GM21528 (cell line): ENCODE results near the gene TTC12.
A peak's percentile ranks its signal among the peaks of the same experiment; 100 is the strongest.

Source experiments
- ATAC-seq: cut with Tn5 transposase; IDR thresholded peaks from one replicate; pipeline ENCODE4 v1.9.1; 2021; ENCODE audit warnings: mild to moderate bottlenecking, moderate library complexity; ENCODE audit not compliant: unreplicated experiment, low FRiP score

Gene TTC12, protein sequence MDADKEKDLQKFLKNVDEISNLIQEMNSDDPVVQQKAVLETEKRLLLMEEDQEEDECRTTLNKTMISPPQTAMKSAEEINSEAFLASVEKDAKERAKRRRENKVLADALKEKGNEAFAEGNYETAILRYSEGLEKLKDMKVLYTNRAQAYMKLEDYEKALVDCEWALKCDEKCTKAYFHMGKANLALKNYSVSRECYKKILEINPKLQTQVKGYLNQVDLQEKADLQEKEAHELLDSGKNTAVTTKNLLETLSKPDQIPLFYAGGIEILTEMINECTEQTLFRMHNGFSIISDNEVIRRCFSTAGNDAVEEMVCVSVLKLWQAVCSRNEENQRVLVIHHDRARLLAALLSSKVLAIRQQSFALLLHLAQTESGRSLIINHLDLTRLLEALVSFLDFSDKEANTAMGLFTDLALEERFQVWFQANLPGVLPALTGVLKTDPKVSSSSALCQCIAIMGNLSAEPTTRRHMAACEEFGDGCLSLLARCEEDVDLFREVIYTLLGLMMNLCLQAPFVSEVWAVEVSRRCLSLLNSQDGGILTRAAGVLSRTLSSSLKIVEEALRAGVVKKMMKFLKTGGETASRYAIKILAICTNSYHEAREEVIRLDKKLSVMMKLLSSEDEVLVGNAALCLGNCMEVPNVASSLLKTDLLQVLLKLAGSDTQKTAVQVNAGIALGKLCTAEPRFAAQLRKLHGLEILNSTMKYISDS

DNA sequence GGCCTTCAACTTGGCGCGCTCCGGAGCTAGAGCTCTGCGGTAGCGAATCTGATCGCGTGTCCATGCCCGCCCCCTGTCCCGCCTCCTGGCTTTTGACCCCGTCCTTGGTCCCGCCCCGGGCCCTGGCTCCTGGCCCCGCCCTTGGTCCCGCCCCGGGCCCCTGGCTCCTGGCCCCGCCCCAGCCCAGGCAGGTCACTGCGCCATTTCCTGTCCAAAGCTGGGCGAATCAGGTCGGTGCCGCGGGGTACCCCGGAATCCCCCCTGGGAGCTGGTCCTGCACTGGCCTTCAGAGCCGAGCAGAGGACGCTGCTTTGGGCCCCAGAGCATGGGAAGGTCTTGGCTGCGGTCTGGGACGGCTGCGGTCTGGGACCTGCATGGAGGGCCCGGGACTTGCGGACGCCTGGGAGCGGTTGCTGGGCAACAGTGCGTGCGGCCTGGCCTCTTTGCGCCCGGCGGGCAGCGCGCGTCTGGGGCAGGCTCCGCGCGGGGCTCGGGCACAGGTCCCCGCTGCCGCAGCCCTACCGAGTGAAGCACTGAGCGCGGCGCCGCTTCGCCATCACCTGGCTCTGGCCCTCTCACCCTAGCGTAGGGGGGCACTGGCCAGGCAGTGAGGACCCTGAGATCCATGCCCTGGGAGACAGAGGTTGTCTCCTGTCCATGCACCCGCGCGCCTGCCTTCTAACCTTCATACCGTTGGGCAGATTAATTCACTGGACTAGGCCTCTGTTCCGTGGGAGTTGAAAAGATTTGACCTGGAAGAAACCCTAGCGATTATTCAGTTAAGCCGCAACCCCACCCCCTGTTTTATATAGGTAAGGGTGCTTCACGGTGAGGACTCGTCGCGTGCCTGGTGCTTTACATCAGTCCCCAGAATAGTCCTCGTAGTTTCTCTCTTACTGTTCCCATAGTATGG, at the start of gene TTC12:
Gene TTC12, plus strand, starts transcription at position 195 of the 913 bp plus-strand sequence. CDS start 1,675 bp downstream, outside the sequence.
- peak; percentile 99 for ATAC-seq

- no peak for ATAC-seq
Observed at GRCh38 chr11:113265362-113265761, 49.0 kb upstream of the TTC12 start.

- ATAC-seq: no peak
Observed at GRCh38 chr11:113267493-113267892, 46.9 kb upstream of the TTC12 start.

DNA sequence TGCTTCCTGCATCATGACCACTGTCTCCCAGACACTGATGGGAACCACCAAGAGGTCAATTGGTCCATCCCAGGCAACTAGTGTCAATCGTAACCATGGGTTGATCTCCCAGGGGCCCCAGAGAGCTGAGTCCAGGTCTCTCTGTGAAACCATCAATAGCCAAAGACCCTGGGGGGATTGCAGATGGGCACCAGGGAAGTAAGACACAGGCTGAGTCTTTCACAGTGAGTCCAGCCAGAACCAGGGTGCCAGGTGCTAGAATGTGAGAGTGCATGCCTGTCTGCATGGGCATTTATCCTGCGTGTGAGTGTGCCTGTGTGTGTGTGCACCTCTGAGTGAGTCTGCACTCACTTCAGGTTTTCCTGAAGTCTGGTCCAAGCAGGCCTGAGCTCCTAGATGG, 45.3 kb upstream of the TTC12 start:
- ATAC-seq: no peak

GRCh38 chr11:113269636-113270035, 44.7 kb upstream of the TTC12 start:
- ATAC-seq: no peak

GRCh38 chr11:113270080-113270479, 44.3 kb upstream of the TTC12 start:
- ATAC-seq: no peak

DNA sequence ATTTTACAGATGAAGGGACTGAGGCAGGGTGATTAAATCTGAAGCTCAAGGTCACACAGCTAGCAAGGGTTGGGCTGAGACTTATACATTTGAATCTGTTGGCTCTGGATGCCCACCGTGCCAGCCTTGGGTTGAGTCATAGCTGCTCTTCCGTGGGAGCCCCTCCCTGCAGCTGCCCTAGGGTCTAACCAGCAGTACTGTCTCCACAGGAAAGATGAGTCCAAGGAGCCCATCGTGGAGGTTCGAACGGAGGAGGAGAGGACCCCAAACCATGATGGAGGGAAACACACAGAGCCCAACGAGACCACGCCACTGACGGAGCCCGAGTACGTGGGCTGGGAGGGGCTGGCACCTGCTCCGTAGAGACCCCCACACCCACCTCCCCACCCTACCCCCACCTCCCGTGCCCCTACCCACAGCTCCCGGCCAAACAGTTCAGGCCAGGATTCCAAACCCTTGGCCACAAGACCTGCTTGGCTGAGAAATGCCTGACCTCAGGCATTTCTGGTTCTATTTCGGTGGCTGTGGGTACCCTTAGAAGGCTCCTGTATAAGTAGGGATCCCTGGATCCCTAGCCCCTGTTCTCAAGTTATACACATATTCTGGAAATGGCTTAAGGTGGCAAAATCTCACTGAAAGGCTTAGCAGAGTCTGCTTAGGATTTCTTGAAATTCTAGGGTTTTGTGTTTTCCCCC, 42.7 kb upstream of the TTC12 start:
- ATAC-seq: no peak

DNA sequence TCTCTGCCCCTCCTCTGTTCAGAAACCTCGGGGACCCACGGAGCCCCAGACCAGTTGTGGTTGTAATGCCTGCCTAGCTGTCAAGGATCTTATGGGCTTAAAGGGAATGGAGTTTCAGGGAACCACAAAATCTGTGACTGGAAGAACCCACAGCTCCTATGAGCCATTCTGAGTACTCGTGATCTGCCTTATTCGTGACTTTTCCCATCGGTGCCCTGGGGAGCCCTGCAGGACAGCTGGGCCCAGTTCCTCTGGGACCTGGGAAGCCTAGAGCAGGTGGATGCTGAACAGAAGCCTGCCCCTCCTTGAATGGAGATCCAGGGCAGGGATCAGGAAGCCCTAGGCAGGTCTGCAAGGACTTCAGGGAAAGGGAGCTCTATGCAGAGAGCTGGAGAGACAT, 42.1 kb upstream of the TTC12 start:
- no peak for ATAC-seq

GRCh38 chr11:113272927-113273615, 41.3 kb upstream of the TTC12 start:
- no peak for ATAC-seq

DNA sequence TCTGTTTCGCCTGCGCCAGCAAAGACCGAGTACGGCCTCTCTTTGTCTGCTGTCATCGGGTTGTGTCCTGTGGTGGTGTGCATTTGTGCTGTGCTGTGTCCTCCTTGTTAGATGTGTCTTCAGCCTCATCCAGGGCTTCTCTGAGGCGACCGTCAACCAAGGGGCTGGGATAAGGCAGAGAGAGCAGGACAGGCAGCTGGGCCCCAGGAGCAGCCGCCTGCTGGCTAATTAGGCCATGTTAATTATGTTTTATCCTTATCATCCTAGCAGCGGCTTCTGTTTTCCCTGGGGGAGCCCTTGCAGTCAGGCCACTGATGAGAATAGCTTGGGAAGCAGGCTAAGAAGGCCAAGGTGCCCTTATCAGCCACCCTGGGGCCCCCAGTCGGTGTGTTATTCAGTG, 40.7 kb upstream of the TTC12 start:
- no peak for ATAC-seq

- ATAC-seq: no peak
Observed at GRCh38 chr11:113274713-113275582, 39.4 kb upstream of the TTC12 start.

DNA sequence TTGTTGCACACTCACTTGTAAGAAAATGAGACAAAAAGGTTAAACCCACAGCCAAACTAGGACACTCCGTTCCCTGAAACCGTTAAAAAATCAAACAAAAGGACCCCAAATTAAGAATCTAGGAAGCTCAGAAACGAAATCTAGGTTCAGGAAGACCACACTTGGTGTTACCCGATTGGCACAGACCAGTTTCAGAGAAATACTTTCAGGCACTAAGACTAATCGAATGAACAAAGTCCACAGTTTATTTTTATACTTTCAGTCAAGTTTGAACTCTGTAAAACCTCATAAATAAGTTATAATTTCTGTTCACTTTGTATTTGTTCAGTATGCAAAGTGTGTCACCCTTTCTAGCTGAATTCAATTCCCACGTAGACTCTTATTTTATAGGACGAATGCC, 38.8 kb upstream of the TTC12 start:
- ATAC-seq: no peak

DNA sequence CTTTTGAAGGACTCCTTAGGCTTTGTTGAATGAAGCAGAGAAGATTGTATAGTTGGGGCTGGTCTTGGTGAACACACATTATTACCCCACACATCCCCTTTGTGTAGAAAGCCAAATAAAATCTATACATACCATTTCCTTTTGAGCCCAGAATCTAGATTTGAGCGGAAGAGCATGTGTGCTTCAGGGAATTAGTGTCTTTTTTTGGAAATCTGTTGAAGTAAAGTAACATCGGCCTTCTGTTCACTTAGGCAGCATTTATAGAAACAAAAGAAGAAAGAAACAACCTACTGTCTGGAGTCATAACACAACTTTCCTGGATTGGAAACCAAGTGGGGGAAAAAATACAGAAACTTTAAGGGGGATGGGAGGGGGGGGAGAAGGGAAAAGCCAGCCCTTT, 37.9 kb upstream of the TTC12 start:
- no peak for ATAC-seq

DNA sequence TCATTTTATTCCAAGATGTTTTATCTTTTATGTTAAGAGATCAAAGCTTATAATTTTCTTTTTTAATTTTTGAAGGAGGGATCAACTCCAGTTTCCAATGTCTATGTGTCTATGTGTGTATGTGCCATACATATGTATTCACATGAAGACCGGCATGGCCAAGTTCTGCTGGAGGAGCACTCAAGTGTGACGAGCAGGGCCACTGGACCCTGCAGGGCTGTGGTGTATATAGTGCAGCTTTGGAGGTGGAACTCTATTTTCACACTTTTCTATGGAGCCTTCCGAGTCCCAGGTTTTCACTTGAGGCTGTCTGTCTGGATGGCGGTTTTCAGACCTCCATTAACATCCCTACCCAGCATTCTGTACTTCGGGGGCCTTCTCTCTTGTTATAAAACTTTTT, 36.5 kb upstream of the TTC12 start:
- no peak for ATAC-seq

GRCh38 chr11:113278481-113278880, 35.9 kb upstream of the TTC12 start:
- ATAC-seq: no peak

GRCh38 chr11:113278925-113279324, 35.5 kb upstream of the TTC12 start:
- no peak for ATAC-seq

- ATAC-seq: no peak
Observed at GRCh38 chr11:113279591-113279990, 34.8 kb upstream of the TTC12 start.

DNA sequence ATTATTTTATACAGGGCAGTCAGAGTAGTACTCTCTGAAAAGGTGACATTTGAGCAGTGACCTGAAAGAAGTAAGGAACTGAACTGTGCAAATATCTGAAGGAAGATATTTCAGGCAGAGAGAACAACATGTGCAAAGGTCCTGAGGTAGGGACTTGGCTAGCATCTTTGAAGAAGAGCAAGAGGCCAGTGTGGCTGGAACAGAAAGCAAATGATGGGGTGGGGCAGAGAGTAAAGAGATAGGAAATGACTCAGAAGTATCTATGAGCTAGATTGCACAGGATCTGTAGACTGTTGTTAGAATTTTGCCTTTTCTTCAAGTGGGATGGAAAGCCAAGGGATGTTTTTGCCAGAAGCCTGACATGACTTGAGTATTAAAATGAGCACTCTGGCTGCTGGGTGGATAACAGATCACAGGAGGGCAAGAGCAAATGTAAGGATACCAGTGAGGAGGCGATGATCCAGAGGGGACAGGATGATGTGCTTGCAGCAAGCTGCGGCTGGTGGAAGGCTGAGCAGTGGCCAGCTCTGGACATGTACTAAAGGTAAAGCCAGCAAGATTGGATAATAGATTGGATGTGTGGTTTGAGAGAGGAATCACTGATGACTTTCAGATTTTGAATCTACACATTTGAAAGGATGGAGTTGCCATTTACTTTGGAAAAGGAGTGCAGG, 33.2 kb upstream of the TTC12 start:
- no peak for ATAC-seq
